ENCODE results near the gene OR51A7. TPM values are rescaled to one million over a fixed set of nuclear protein-coding genes. Genes with fewer than 3 reads are reported as not detected.
A peak's percentile ranks its signal among the peaks of the same experiment; 100 is the strongest.

The OR51A7 gene
- total and polyA plus RNA-seq, 9 of the 15 experiments (the other 6 are each of a cell fraction or from before 2014, with no cell fraction given), result not detected

DNA sequence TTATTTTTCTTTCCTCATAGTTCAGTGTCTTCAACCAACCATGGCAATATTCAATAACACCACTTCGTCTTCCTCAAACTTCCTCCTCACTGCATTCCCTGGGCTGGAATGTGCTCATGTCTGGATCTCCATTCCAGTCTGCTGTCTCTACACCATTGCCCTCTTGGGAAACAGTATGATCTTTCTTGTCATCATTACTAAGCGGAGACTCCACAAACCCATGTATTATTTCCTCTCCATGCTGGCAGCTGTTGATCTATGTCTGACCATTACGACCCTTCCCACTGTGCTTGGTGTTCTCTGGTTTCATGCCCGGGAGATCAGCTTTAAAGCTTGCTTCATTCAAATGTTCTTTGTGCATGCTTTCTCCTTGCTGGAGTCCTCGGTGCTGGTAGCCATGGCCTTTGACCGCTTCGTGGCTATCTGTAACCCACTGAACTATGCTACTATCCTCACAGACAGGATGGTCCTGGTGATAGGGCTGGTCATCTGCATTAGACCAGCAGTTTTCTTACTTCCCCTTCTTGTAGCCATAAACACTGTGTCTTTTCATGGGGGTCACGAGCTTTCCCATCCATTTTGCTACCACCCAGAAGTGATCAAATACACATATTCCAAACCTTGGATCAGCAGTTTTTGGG lies 21.6 kb upstream of the OR51A7 start, which contains the start of gene OR51T1 (continued):
- TF ChIP-seq KLF16 (IDR thresholded peaks at IDR 0.05) (peak; percentile 60; the same call in 1 of the 2 replicates), STAT5A (IDR thresholded peaks at IDR 0.05; ENCODE audit: borderline replicate concordance, low read length) (peak; percentile 48; the same call in 1 of the 2 replicates), MTF1 (CRISPR knock-in tag; IDR thresholded peaks at IDR 0.05; ENCODE audit: borderline replicate concordance) (no peak), PTTG1 (tag; IDR thresholded peaks at IDR 0.05; ENCODE audit: low read depth) (no peak), CBFA2T2 (conservative IDR thresholded peaks at IDR 0.05) (peak; percentile 50), ZNF140 (CRISPR knock-in tag; IDR thresholded peaks at IDR 0.05) (no peak), ZNF24 (IDR thresholded peaks at IDR 0.05) (no peak), BRCA1 (IDR thresholded peaks at IDR 0.05) (no peak), BRCA1 (CRISPR knock-in tag; IDR thresholded peaks at IDR 0.05) (no peak), CHD2 (IDR thresholded peaks at IDR 0.05; ENCODE audit: low read depth, low read length) (no peak), SMARCA4 (IDR thresholded peaks at IDR 0.05) (peak; percentile 60; the same call in 1 of the 2 replicates), ZNF23 (CRISPR knock-in tag; IDR thresholded peaks at IDR 0.05) (no peak), ZNF707 (CRISPR knock-in tag; conservative IDR thresholded peaks at IDR 0.05) (no peak), TCF7L2 (IDR thresholded peaks at IDR 0.05; ENCODE audit: low read depth, low read length) (no peak), RNF2 (IDR thresholded peaks at IDR 0.05) (peak; percentile 49; the same call in 1 of the 2 replicates), SAFB2 (IDR thresholded peaks at IDR 0.05; ENCODE audit: borderline replicate concordance, low read depth, low read length, severe bottlenecking) (no peak), KAT7 (CRISPR knock-in tag; IDR thresholded peaks at IDR 0.05; ENCODE audit: borderline replicate concordance) (no peak)
- TF ChIP-seq, protein P1, sequence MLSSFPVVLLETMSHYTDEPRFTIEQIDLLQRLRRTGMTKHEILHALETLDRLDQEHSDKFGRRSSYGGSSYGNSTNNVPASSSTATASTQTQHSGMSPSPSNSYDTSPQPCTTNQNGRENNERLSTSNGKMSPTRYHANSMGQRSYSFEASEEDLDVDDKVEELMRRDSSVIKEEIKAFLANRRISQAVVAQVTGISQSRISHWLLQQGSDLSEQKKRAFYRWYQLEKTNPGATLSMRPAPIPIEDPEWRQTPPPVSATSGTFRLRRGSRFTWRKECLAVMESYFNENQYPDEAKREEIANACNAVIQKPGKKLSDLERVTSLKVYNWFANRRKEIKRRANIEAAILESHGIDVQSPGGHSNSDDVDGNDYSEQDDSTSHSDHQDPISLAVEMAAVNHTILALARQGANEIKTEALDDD (IDR thresholded peaks at IDR 0.05), result peak; percentile 92
- TF ChIP-seq, protein P2, sequence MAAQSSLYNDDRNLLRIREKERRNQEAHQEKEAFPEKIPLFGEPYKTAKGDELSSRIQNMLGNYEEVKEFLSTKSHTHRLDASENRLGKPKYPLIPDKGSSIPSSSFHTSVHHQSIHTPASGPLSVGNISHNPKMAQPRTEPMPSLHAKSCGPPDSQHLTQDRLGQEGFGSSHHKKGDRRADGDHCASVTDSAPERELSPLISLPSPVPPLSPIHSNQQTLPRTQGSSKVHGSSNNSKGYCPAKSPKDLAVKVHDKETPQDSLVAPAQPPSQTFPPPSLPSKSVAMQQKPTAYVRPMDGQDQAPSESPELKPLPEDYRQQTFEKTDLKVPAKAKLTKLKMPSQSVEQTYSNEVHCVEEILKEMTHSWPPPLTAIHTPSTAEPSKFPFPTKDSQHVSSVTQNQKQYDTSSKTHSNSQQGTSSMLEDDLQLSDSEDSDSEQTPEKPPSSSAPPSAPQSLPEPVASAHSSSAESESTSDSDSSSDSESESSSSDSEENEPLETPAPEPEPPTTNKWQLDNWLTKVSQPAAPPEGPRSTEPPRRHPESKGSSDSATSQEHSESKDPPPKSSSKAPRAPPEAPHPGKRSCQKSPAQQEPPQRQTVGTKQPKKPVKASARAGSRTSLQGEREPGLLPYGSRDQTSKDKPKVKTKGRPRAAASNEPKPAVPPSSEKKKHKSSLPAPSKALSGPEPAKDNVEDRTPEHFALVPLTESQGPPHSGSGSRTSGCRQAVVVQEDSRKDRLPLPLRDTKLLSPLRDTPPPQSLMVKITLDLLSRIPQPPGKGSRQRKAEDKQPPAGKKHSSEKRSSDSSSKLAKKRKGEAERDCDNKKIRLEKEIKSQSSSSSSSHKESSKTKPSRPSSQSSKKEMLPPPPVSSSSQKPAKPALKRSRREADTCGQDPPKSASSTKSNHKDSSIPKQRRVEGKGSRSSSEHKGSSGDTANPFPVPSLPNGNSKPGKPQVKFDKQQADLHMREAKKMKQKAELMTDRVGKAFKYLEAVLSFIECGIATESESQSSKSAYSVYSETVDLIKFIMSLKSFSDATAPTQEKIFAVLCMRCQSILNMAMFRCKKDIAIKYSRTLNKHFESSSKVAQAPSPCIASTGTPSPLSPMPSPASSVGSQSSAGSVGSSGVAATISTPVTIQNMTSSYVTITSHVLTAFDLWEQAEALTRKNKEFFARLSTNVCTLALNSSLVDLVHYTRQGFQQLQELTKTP (IDR thresholded peaks at IDR 0.05; ENCODE audit: low read depth in 1 of 2, partially characterized antibody in 2 of 2), result no peak
- TF ChIP-seq, protein P3, sequence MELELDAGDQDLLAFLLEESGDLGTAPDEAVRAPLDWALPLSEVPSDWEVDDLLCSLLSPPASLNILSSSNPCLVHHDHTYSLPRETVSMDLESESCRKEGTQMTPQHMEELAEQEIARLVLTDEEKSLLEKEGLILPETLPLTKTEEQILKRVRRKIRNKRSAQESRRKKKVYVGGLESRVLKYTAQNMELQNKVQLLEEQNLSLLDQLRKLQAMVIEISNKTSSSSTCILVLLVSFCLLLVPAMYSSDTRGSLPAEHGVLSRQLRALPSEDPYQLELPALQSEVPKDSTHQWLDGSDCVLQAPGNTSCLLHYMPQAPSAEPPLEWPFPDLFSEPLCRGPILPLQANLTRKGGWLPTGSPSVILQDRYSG (tag; conservative IDR thresholded peaks at IDR 0.05; ENCODE audit: low read depth), result no peak
- TF ChIP-seq, protein P4, sequence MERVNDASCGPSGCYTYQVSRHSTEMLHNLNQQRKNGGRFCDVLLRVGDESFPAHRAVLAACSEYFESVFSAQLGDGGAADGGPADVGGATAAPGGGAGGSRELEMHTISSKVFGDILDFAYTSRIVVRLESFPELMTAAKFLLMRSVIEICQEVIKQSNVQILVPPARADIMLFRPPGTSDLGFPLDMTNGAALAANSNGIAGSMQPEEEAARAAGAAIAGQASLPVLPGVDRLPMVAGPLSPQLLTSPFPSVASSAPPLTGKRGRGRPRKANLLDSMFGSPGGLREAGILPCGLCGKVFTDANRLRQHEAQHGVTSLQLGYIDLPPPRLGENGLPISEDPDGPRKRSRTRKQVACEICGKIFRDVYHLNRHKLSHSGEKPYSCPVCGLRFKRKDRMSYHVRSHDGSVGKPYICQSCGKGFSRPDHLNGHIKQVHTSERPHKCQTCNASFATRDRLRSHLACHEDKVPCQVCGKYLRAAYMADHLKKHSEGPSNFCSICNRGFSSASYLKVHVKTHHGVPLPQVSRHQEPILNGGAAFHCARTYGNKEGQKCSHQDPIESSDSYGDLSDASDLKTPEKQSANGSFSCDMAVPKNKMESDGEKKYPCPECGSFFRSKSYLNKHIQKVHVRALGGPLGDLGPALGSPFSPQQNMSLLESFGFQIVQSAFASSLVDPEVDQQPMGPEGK (CRISPR knock-in tag; IDR thresholded peaks at IDR 0.05; ENCODE audit: borderline replicate concordance), result no peak

Data from K562 (cell line).